ENCODE measurements around the gene ANXA5. TPM values are rescaled to one million over a fixed set of nuclear protein-coding genes. Genes with fewer than 3 reads are reported as not detected.

Gene ANXA5
- total RNA-seq, 1 experiment from 2014 or later: 442 TPM

DNA sequence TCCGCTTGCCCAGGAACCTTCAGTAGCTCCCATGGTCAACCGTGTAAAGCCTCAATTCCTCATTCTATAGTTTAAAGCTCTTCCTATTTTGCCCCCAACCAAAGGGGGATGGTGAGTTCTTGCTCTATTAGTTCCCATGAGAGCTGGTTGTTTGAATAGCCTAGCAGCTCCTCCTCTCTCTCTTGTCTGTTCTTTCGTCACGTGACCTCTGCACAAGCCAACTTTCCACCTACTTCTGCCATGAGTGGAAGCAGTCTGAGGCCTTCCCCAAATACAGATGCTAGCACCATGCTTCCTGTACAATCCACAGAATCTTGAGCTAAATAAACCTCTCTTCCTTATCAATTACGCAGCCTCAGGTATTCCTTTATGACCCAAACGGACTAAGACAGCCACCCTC, 42.8 kb downstream of the ANXA5 start:
- no peaks in the 10 kb centered on the region for H3K36me3 ChIP-seq
- DNase-seq: no peak
- no peaks in the 10 kb centered on the region for H3K4me1 ChIP-seq
- no peaks in the 10 kb centered on the region for H3K27me3 ChIP-seq
- no peak overlapping the region for H3K27ac ChIP-seq
- no peak overlapping the region for H3K4me3 ChIP-seq
- no peaks in the 10 kb centered on the region for H3K9me3 ChIP-seq (replicated peaks)

- Histone ChIP-seq H3K4me1 (no peaks in the 10 kb centered on the region), H3K36me3 (no peaks in the 10 kb centered on the region), H3K27me3 (no peaks in the 10 kb centered on the region), H3K27ac (no peak overlapping the region), H3K4me3 (no peak overlapping the region), H3K9me3 (replicated peaks) (no peaks in the 10 kb centered on the region)
- DNase-seq: no peak
Measured at GRCh38 chr4:121653214-121653613, 43.6 kb downstream of the ANXA5 start.

DNA sequence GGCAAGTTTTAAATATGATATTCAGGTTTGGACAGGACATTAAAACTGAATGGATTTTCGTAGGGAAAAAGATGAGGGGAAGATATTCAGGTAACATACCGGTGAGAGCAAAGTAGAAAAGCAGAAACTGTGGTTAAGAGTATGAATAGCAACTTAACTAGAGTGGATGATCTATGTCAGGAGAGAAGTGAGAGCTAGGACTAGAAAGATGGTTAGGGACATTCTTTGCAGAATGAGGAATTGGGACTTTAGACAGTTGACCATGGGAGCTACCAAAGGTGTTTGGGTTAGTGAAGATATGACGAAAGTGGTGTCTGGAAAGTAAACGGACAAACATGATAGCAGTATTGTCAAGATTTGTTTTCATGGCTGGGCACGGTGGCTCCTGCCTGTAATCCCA, 45.2 kb downstream of the ANXA5 start:
- Histone ChIP-seq H3K4me3 (no peak overlapping the region), H3K36me3 (no peaks in the 10 kb centered on the region)

DNA sequence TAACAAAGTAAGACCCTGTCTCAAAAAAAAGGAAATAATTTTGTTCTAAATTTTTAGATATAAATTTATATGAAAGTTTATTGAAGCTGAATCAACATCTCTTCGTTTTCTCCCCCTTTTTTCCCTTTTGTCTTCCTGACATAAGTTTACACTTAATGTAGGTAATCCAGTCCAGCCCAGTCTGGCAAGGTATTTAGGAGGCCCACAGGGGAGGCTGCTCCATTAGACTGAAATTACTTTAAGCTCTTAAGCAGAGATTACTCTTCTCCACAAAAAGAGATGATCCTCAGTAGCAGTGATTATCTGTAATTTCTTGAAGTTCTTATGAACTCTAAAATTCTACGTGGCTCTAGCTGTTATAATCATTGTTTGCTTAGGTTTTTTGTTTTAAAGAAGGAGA, 46.0 kb downstream of the ANXA5 start:
- Histone ChIP-seq H3K36me3 (no peaks in the 10 kb centered on the region), H3K27me3 (no peaks in the 10 kb centered on the region), H3K4me1 (no peaks in the 10 kb centered on the region), H3K27ac (no peak overlapping the region), H3K9me3 (replicated peaks) (no peaks in the 10 kb centered on the region), H3K4me3 (no peak overlapping the region)
- DNase-seq: no peak

More for the DNA sequence above, 45.2 kb downstream of the ANXA5 start:
- no peak for DNase-seq
- Histone ChIP-seq H3K27ac (no peak overlapping the region), H3K4me1 (no peaks in the 10 kb centered on the region), H3K27me3 (no peaks in the 10 kb centered on the region), H3K9me3 (replicated peaks) (no peaks in the 10 kb centered on the region)

DNA sequence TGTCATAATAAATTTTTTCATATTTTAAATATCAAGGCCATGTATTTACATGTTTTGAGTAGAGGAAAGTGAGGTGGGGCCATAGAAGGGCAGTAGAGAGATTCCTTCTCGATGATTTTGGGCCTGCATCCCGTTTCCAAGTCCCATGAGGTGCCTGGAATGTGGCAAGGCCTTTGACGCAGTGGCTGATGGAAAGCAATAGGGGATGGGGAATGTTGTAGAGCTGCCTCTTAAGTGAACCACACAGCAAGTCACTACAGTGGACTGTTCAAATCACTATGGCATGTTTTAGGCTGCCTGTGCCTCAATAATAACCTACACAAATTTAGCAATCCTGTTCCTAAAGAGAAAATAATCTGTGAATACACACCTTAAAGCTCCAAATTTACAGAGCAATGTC, 48.3 kb downstream of the ANXA5 start:
- no peaks in the 10 kb centered on the region for H3K4me1 ChIP-seq
- DNase-seq: no peak
- no peak overlapping the region for H3K27ac ChIP-seq
- no peaks in the 10 kb centered on the region for H3K27me3 ChIP-seq
- H3K36me3 ChIP-seq: no peaks in the 10 kb centered on the region
- H3K9me3 ChIP-seq (replicated peaks): no peaks in the 10 kb centered on the region
- H3K4me3 ChIP-seq: no peak overlapping the region

DNA sequence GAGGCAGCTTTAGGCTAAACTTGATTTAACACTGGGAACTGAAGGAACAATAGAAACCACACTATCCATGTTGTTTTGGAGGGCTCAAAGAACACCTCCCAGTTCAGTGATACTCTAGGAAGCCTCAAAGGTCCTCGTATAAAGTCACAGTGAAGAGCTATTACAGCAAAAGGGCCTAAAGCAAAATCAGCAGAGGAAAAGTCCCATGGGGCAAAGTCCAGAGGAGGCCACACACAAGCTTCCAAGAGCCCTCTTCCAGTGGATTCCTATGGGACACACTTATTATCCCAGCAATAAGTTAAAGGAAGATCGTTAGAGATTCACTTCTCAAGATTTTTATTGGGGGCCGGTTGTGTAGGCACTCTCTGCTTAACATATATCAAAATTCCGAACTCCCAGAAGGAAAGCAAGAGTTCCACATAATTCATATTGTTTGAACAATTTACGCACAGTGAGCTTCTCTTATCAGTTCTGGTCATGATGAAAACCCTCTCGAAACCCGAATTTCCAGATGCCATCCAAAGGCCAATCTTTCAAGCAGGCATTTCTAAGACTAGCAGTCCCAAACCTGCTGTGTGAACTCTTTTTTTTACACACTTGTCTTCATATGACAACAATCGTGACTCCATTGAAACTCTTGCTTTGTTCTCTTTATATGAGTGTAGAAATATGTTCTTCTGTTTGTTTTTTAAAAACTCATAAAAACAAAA, 53.7 kb downstream of the ANXA5 start:
- H3K27me3 ChIP-seq: no peaks in the 10 kb centered on the region
- no peak for DNase-seq
- H3K27ac ChIP-seq: no peak overlapping the region
- no peaks in the 10 kb centered on the region for H3K9me3 ChIP-seq (replicated peaks)
- H3K4me1 ChIP-seq: no peaks in the 10 kb centered on the region
- H3K36me3 ChIP-seq: no peaks in the 10 kb centered on the region
- no peak overlapping the region for H3K4me3 ChIP-seq

DNA sequence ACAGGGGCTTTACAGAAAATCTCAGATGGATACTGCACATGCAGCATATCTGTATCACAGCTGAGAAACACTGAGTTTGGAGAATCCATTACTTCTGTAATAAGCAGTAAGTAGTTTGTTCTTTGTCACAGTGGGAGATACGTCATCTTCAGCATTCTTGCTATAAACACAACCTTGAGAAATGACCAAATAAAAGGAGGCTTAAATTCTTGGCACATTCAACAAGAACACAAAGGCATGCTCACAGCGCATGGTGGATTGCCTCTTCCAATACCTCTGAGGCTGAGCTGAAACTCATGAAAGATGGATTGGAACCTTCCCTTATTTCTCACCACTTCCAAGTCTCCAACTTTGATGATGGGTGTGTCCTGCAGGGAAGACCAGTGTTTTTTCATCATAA, 54.5 kb downstream of the ANXA5 start:
- H3K27me3 ChIP-seq: no peaks in the 10 kb centered on the region
- H3K4me3 ChIP-seq: no peak overlapping the region
- no peaks in the 10 kb centered on the region for H3K9me3 ChIP-seq (replicated peaks)
- no peaks in the 10 kb centered on the region for H3K4me1 ChIP-seq
- H3K27ac ChIP-seq: no peak overlapping the region
- DNase-seq: no peak
- no peaks in the 10 kb centered on the region for H3K36me3 ChIP-seq

GRCh38 chr4:121633653-121634052, 63.1 kb downstream of the ANXA5 start:
- Histone ChIP-seq H3K36me3 (no peaks in the 10 kb centered on the region), H3K9me3 (replicated peaks) (no peaks in the 10 kb centered on the region), H3K27me3 (no peaks in the 10 kb centered on the region; the same call in 1 of the 2 replicates), H3K27ac (no peak overlapping the region), H3K4me1 (no peaks in the 10 kb centered on the region), H3K4me3 (no peak overlapping the region)
- no peak for DNase-seq

DNA sequence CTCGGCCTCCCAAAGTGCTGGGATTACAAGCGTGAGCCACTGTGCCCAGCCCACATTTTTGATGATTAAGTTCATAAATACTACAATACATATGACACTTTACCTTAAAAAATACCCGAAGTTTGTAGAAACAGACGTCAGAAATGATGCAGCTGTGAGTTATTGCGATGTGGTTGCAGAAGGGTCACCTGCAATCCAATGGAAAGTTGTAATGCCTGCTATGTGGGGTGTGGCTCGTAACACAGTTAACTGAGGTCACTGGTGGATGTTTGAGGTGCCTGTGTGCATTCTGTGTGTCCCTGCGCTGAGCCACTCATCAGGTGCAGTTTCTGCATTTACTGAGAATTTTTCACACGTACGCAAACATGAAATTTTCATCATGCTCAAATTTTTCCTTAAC, 64.1 kb downstream of the ANXA5 start:
- no peak for DNase-seq
- Histone ChIP-seq H3K4me1 (no peaks in the 10 kb centered on the region), H3K36me3 (no peaks in the 10 kb centered on the region), H3K4me3 (no peak overlapping the region), H3K27ac (no peak overlapping the region), H3K27me3 (no peaks in the 10 kb centered on the region; the same call in 1 of the 2 replicates), H3K9me3 (replicated peaks) (no peaks in the 10 kb centered on the region)

Other genes with a start within 250 kb of the ANXA5 start
- 0.08 TPM in 1 of 2 replicates, not detected in the other for gene SMIM43, start 68.2 kb upstream of the ANXA5 start, total RNA-seq (2014; rRNA removed; shearing (Covaris generic))
- gene EXOSC9, start 104.3 kb upstream of the ANXA5 start, total RNA-seq (2014; rRNA removed; shearing (Covaris generic)): 92.7 and 115 TPM in 2 replicates
- gene CCNA2, start 126.9 kb upstream of the ANXA5 start, total RNA-seq (2014; rRNA removed; shearing (Covaris generic)): 226 TPM in 2 replicates
- 19.8 and 22.3 TPM in 2 replicates for gene BBS7, start 173.5 kb upstream of the ANXA5 start, total RNA-seq (2014; rRNA removed; shearing (Covaris generic))

Data from SJCRH30 (cell line).